Ovary (tissue), 9 donors: Measurements from ENCODE around the gene GRIK4. TPM values are rescaled to one million over a fixed set of nuclear protein-coding genes. Genes with fewer than 3 reads are reported as not detected.
A peak's percentile ranks its signal among the peaks of the same experiment; 100 is the strongest.

Experiments
- DNase-seq, 5 donors: peaks; one replicate each; pipeline ENCODE4 v3.0.0-alpha.2; 2019 to 2020
- H3K27ac ChIP-seq, 2 donors: fragments of 200-600 bp; one replicate each; pipeline versions ENCODE4 v1.5.1 to v1.8.0; 2019 to 2022
- H3K27me3 ChIP-seq: fragments of 200-600 bp; one replicate; pipeline ENCODE4 v1.8.0; 2022
- H3K36me3 ChIP-seq: fragments of 200-600 bp; sonication (generic); one replicate; pipeline ENCODE4 v1.5.1; 2019
- H3K4me1 ChIP-seq: one replicate; pipeline ENCODE4 v1.8.1; 2013; ENCODE audit warnings: mild to moderate bottlenecking, moderate library complexity; ENCODE audit not compliant: insufficient read depth
- H3K4me3 ChIP-seq: fragments of 200-600 bp; sonication (generic); one replicate; pipeline ENCODE4 v1.5.1; 2017
- H3K9me3 ChIP-seq, 2 donors: fragments of 200-600 bp in 1 of 2; sonication (generic) in 1 of 2; one replicate each; pipeline versions ENCODE4 v1.5.1 to v1.8.1; 2013 to 2019; ENCODE audit warnings: mild to moderate bottlenecking in 1 of 2, moderate library complexity in 1 of 2
- CTCF ChIP-seq, 3 donors: fragments of 450-650 bp in 2 of 3; fragments of 200-600 bp in 1 of 3; IDR thresholded peaks; one replicate each; pipeline versions ENCODE4 v1.5.1 to v1.8.0; 2016 to 2022; ENCODE audit warnings: antibody characterized with exemption in 3 of 3, mild to moderate bottlenecking in 1 of 3
- EP300 ChIP-seq: sonication (generic); formaldehyde crosslinking; IDR thresholded peaks from one replicate; pipeline ENCODE4 v1.6.1; 2017; ENCODE audit warnings: antibody characterized with exemption
- POLR2A ChIP-seq: fragments of 450-650 bp; IDR thresholded peaks from one replicate; pipeline ENCODE4 v1.6.1; 2017; ENCODE audit warnings: antibody characterized with exemption, mild to moderate bottlenecking, moderate library complexity
- WGBS, 3 donors: extraction: QIAGEN DNeasy Blood & Tissue Kit in 1 of 3; methylation state at CpG; one replicate each; pipeline versions ENCODE4 v1.1.5 to v1.1.7; 2013 to 2017; 5-methylcytosine and 5-hydroxymethylcytosine counted together
- intact Hi-C, 4 donors: fragments of 100-400 bp; cut with DNase I; formaldehyde crosslinking; loops; one replicate each; pipeline versions ENCODE4 v1.11.0 to v1.15.1; 2022 to 2023
- polyA plus RNA-seq, 2 donors: library from polyadenylated mRNA; stranded (reverse); fragments of 200-250 nt in 1 of 2; fragments of 350-450 nt in 1 of 2; fragmentation: Illumina TruSeq in 1 of 2; extraction: RNeasy Lipid Tissue Mini Kit (QIAGEN cat#74804) in 1 of 2; gene quantifications; one replicate each; pipeline ENCODE4 v1.2.3, GENCODE V29; 2013 to 2014
- total RNA-seq, 7 donors: library from RNA; depleted of rRNA in 2 of 7; stranded (reverse); fragments of >200 nt in 2 of 7; fragmentation: NEBNext Ultra II Directional in 3 of 7; extraction: Animal tissue kit (Norgen Biotek cat#: 25700) in 3 of 7; gene quantifications; one replicate each; pipeline versions ENCODE4 v1.1.0 to v1.2.4, GENCODE V29; 2016 to 2023
- donor health status: DM: no; HTN: no; CAD: no; lungs with moderate emphysema.
- donor health status: DM: no; HTN: no; CAD: no.
- donor health status: Bipolar disorder and iron deficiency.
- donor health status: DM: yes; HTN: yes; CAD: no.
- donor health status: DM: no; HTN: no; CAD: no.
- donor health status: DM: yes; HTN: yes; CAD: no.

The GRIK4 gene
- total and polyA plus RNA-seq, 9 donors = 1.3 to 13.4 (median 2.3) TPM

GRCh38 chr11:120551191-120551590 lies 39.6 kb downstream of the GRIK4 start:
- TF ChIP-seq EP300 (no peak), CTCF (IDR thresholded peaks at IDR 0.05) (no peak), POLR2A (no peak)
- no peak for DNase-seq
- no peak overlapping the region for H3K27ac ChIP-seq
- peaks cover 33% of the 10 kb centered on the region for H3K4me1 ChIP-seq
- H3K4me3 ChIP-seq = no peak overlapping the region
- intact Hi-C loops = no loop called here
- 87 to 91% (median 89%) methylated on average over 7 of the region's 7 CpGs for WGBS, 3 donors
- H3K36me3 ChIP-seq = no peaks in the 10 kb centered on the region
- H3K9me3 ChIP-seq = no peaks in the 10 kb centered on the region
- H3K27me3 ChIP-seq = no peaks in the 10 kb centered on the region

- TF ChIP-seq CTCF (IDR thresholded peaks at IDR 0.05) = no peak
- no peak for TF ChIP-seq POLR2A
- no peak for TF ChIP-seq EP300
- 61 to 86% (median 64%) methylated on average over 14 of the region's 14 CpGs for WGBS, 3 donors
- Histone ChIP-seq H3K9me3 (no peaks in the 10 kb centered on the region), H3K27ac (peak overlapping the region in 1 of 2 donors; percentile 52), H3K27me3 (no peaks in the 10 kb centered on the region), H3K4me1 (peaks cover 17% of the 10 kb centered on the region), H3K4me3 (no peak overlapping the region), H3K36me3 (no peaks in the 10 kb centered on the region)
- peak in 1 of 5 donors; percentile 46 for DNase-seq
- intact Hi-C loops = no loop called here
Observed at GRCh38 chr11:120554766-120555432, 43.4 kb downstream of the GRIK4 start.

- 39 to 64% (median 45%) methylated on average over 11 of the region's 11 CpGs for WGBS, 3 donors
- Histone ChIP-seq H3K9me3 (no peaks in the 10 kb centered on the region), H3K27me3 (no peaks in the 10 kb centered on the region), H3K4me1 (peaks cover 16% of the 10 kb centered on the region), H3K36me3 (no peaks in the 10 kb centered on the region), H3K4me3 (no peak overlapping the region), H3K27ac (peak overlapping the region in 1 of 2 donors; percentile 52)
- intact Hi-C loops = no loop called here
- no peak for TF ChIP-seq EP300
- no peak for TF ChIP-seq POLR2A
- no peak for TF ChIP-seq CTCF (IDR thresholded peaks at IDR 0.05)
- DNase-seq = no peak
Observed at GRCh38 chr11:120555433-120555773, 43.9 kb downstream of the GRIK4 start.

- TF ChIP-seq EP300 (no peak), CTCF (IDR thresholded peaks at IDR 0.05) (no peak), POLR2A (no peak)
- intact Hi-C loops = no loop called here
- Histone ChIP-seq H3K9me3 (no peaks in the 10 kb centered on the region), H3K36me3 (no peaks in the 10 kb centered on the region), H3K27me3 (no peaks in the 10 kb centered on the region), H3K4me1 (peaks cover 15% of the 10 kb centered on the region), H3K4me3 (no peak overlapping the region), H3K27ac (no peak overlapping the region)
- 92 to 96% (median 94%) methylated on average over 9 of the region's 9 CpGs for WGBS, 3 donors
- no peak for DNase-seq
Observed at GRCh38 chr11:120556797-120557196, 45.2 kb downstream of the GRIK4 start.
